ENCODE results near the gene REXO5.

DNA sequence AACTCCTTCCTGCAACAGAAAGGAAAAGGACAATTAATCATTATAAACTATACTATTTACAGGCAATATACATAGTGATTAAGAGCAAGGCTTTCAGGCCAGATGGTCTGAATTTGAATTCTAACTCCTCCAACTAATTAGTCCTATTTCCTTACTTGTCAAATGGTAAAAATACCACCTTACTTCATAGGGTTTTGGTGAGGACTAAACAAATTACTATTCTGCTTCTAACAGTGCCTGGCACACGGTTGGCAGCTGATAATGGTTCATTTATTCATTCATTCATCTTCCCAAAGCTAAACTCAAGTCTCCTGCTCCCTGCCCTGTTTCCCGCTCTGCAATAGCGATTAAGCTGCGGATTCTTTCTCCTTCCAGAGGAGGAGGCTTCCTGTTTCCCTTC, 54.0 kb downstream of the REXO5 start:
- TF ChIP-seq CTCF (IDR thresholded peaks at IDR 0.05; ENCODE audit: extremely low read depth in 1 of 2, insufficient read depth in 1 of 2, low read depth in 1 of 2, low read length in 2 of 2) (no peak), POLR2A (IDR thresholded peaks at IDR 0.05; ENCODE audit: low read depth, low read length) (no peak), POLR2AphosphoS5 (IDR thresholded peaks at IDR 0.05; ENCODE audit: insufficient read depth, low read depth, low read length) (no peak), JUN (IDR thresholded peaks at IDR 0.05; ENCODE audit: borderline replicate concordance, insufficient read depth, insufficient read length, low read depth) (no peak), EZH2 (IDR thresholded peaks at IDR 0.05; ENCODE audit: borderline replicate concordance, low read depth, low read length, severe bottlenecking) (no peak), MYC (IDR thresholded peaks at IDR 0.05; ENCODE audit: low read depth, low read length) (no peak)
- TF ChIP-seq, protein P1, sequence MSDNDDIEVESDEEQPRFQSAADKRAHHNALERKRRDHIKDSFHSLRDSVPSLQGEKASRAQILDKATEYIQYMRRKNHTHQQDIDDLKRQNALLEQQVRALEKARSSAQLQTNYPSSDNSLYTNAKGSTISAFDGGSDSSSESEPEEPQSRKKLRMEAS (IDR thresholded peaks at IDR 0.05; ENCODE audit: insufficient read depth, insufficient read length): no peak

Data from endothelial cell of umbilical vein (primary cell).